HCT116 (cell line): ENCODE results near the gene SNX9. TPM values are rescaled to one million over a fixed set of nuclear protein-coding genes. Genes with fewer than 3 reads are reported as not detected.

Source experiments
- ATAC-seq: fragments of 200-7000 bp; cut with Tn5 transposase; 2 replicates; pipeline ENCODE4 v1.9.1; 2020; ENCODE audit warnings: mild to moderate bottlenecking, moderate library complexity
- BruUV-seq: library from RNA; stranded (reverse); fragments of 400-500 nt; replicated peaks from 2 replicates; lab custom pipeline; 2021; lab: Mats Ljungman, UMichigan
- CTCF ChIA-PET: fragments of 300-600 bp; sonication (Branson Sonifier 250); formaldehyde crosslinking; loops from one replicate; lab custom pipeline; 2021; ENCODE audit warnings: antibody characterized with exemption; lab: Charles Lee
- POLR2A ChIA-PET: fragments of 300-600, 350-600 bp; sonication (Branson Sonifier 250); formaldehyde crosslinking; loops from one replicate; lab custom pipeline; 2021; ENCODE audit warnings: antibody characterized with exemption; lab: Charles Lee
- RAD21 ChIA-PET, 2 experiments: fragments of 300-600 bp; sonication (Branson Sonifier 250); formaldehyde crosslinking; loops; one replicate each; lab custom pipeline; 2023; ENCODE audit warnings: low total read pairs in 2 of 2; ENCODE audit not compliant: uncharacterized antibody in 2 of 2, unreplicated experiment in 2 of 2, low non-redundant PET in 1 of 2; lab: Charles Lee
- DNase-seq: peaks from one replicate; pipeline ENCODE4 v3.0.0-alpha.2; 2010; ENCODE audit warnings: low read depth, low spot score
- H2AFZ ChIP-seq: fragments of 200-600 bp; shearing (Covaris generic), sonication (generic); 2 replicates; pipeline ENCODE4 v1.6.1; 2017; ENCODE audit warnings: low read depth, mixed run types, mixed read lengths, antibody characterized with exemption, low read length; ENCODE audit not compliant: poor library complexity, severe bottlenecking
- H3K27ac ChIP-seq: 2 replicates; pipeline ENCODE4 v1.5.1; 2012; ENCODE audit warnings: low read depth, low read length
- H3K27me3 ChIP-seq: fragments of 200-600 bp; sonication (generic); 2 replicates; pipeline ENCODE4 v1.6.1; 2016; ENCODE audit warnings: mixed run types, low read length, mixed read lengths; ENCODE audit not compliant: insufficient read depth
- H3K36me3 ChIP-seq, 2 experiments: fragments of 200-500 bp in 1 of 2; fragments of 200-600 bp in 1 of 2; sonication (Bioruptor generic) in 1 of 2; sonication (generic) in 1 of 2; 2 replicates each; pipeline versions ENCODE4 v1.5.1 to v1.6.1; 2014 to 2016; ENCODE audit warnings: low read length in 2 of 2, inconsistent platforms in 1 of 2, mixed read lengths in 1 of 2, mixed run types in 1 of 2; ENCODE audit not compliant: insufficient read depth in 2 of 2, control insufficient read depth in 1 of 2
- H3K4me1 ChIP-seq, 2 experiments: fragments of 200-600 bp in 1 of 2; sonication (generic) in 1 of 2; 2 replicates each; pipeline versions ENCODE4 v1.5.1 to v1.6.1; 2012 to 2017; ENCODE audit warnings: low read length in 2 of 2, inconsistent platforms in 1 of 2, mild to moderate bottlenecking in 1 of 2, mixed read lengths in 1 of 2, mixed run types in 1 of 2, moderate library complexity in 1 of 2; ENCODE audit not compliant: insufficient read depth in 2 of 2, control insufficient read depth in 1 of 2
- H3K4me2 ChIP-seq: fragments of 200-600 bp; sonication (generic); 2 replicates; pipeline ENCODE4 v1.6.1; 2017; ENCODE audit warnings: mixed run types, low read length, mixed read lengths
- H3K4me3 ChIP-seq, 2 experiments: fragments of 200-600 bp in 1 of 2; sonication (generic) in 1 of 2; replicated peaks in 1 of 2; 2 replicates each; pipeline ENCODE4 v1.5.1; 2011 to 2016; ENCODE audit warnings: low read length in 2 of 2, control low read depth in 1 of 2, low read depth in 1 of 2, mild to moderate bottlenecking in 1 of 2, mixed read lengths in 1 of 2, mixed run types in 1 of 2
- H3K79me2 ChIP-seq: fragments of 200-600 bp; sonication (generic); 2 replicates; pipeline ENCODE4 v1.6.1; 2017; ENCODE audit warnings: mild to moderate bottlenecking, mixed run types, low read length, moderate library complexity, mixed read lengths; ENCODE audit not compliant: insufficient read depth
- H3K9ac ChIP-seq: fragments of 200-600 bp; sonication (generic); 2 replicates; pipeline ENCODE4 v1.6.1; 2016; ENCODE audit warnings: low read length, mixed read lengths
- H3K9me2 ChIP-seq: fragments of 200-600 bp; sonication (generic), shearing (Covaris generic); 2 replicates; pipeline ENCODE4 v1.6.1; 2017; ENCODE audit warnings: mixed run types, mild to moderate bottlenecking, moderate library complexity; ENCODE audit not compliant: insufficient read depth
- H3K9me3 ChIP-seq, 2 experiments: fragments of 200-500 bp in 1 of 2; fragments of 200-600 bp in 1 of 2; sonication (Bioruptor generic) in 1 of 2; sonication (generic) in 1 of 2; 2 replicates each; pipeline ENCODE4 v1.6.1; 2014 to 2017; ENCODE audit warnings: low read length in 2 of 2, mixed read lengths in 2 of 2, inconsistent platforms in 1 of 2, low read depth in 1 of 2, mild to moderate bottlenecking in 1 of 2, mixed run types in 1 of 2, moderate library complexity in 1 of 2; ENCODE audit not compliant: control insufficient read depth in 1 of 2, insufficient read depth in 1 of 2
- H4K20me1 ChIP-seq: fragments of 200-600 bp; sonication (generic), shearing (Covaris generic); 2 replicates; pipeline ENCODE4 v1.6.1; 2017; ENCODE audit warnings: mixed run types, mild to moderate bottlenecking, moderate library complexity; ENCODE audit not compliant: insufficient read depth
- CEBPB ChIP-seq: IDR thresholded peaks from 2 replicates; pipeline ENCODE4 v1.6.1; 2012; ENCODE audit warnings: low read depth
- ELF1 ChIP-seq: IDR thresholded peaks from 2 replicates; pipeline ENCODE4 v1.6.1; 2012; ENCODE audit warnings: low read depth, borderline replicate concordance
- EZH2 ChIP-seq: fragments of 200-600 bp; sonication (generic); IDR thresholded peaks from 2 replicates; pipeline ENCODE4 v1.6.1; 2017; ENCODE audit warnings: antibody characterized with exemption, mixed run types
- EZH2phosphoT487 ChIP-seq: fragments of 200-600 bp; IDR thresholded peaks from 2 replicates; pipeline ENCODE4 v1.6.1; 2018; ENCODE audit warnings: antibody characterized with exemption, borderline replicate concordance
- FOSL1 ChIP-seq: IDR thresholded peaks from 2 replicates; pipeline ENCODE4 v1.6.1; 2012; ENCODE audit warnings: low read depth
- JUND ChIP-seq: IDR thresholded peaks from 2 replicates; pipeline ENCODE4 v1.6.1; 2012
- MAX ChIP-seq: IDR thresholded peaks from 2 replicates; pipeline ENCODE4 v1.6.1; 2012
- POLR2A ChIP-seq: IDR thresholded peaks from 2 replicates; pipeline ENCODE4 v1.7.0; 2011; ENCODE audit warnings: borderline replicate concordance; ENCODE audit not compliant: insufficient read depth, insufficient read length; ENCODE audit errors: extremely low read depth
- RAD21 ChIP-seq: IDR thresholded peaks from 2 replicates; pipeline ENCODE4 v1.6.1; 2012; ENCODE audit warnings: low read depth, mild to moderate bottlenecking
- REST ChIP-seq: IDR thresholded peaks from 2 replicates; pipeline ENCODE4 v1.6.1; 2012; ENCODE audit warnings: low read depth
- SIN3A ChIP-seq: IDR thresholded peaks from 2 replicates; pipeline ENCODE4 v1.6.1; 2012; ENCODE audit warnings: low read depth
- SRF ChIP-seq: IDR thresholded peaks from 2 replicates; pipeline ENCODE4 v1.6.1; 2012; ENCODE audit warnings: low read depth
- TCF7L2 ChIP-seq: IDR thresholded peaks from 2 replicates; pipeline ENCODE4 v1.7.0; 2011; ENCODE audit warnings: borderline replicate concordance, inconsistent platforms; ENCODE audit not compliant: insufficient read depth, insufficient read length; ENCODE audit errors: extremely low read depth
- YY1 ChIP-seq: IDR thresholded peaks from 2 replicates; pipeline ENCODE4 v1.6.1; 2011; ENCODE audit warnings: low read length, low read depth, moderate library complexity, mild to moderate bottlenecking; ENCODE audit not compliant: insufficient replicate concordance; ENCODE audit errors: extremely low read depth
- ZFX ChIP-seq: fragments of 450-650 bp; IDR thresholded peaks from 2 replicates; pipeline ENCODE4 v1.6.1; 2017
- intact Hi-C: fragments of 100-400 bp; cut with micrococcal nuclease; formaldehyde crosslinking; loops from 2 replicates; pipeline ENCODE4 v1.10.0; 2022
- total RNA-seq: library from RNA; stranded (reverse); gene quantifications from one replicate; pipeline ENCODE4 v1.2.1, GENCODE V29; 2021; ENCODE audit not compliant: unreplicated experiment
- TF ChIP-seq, protein P1 (sequence below), 3 experiments: fragments of 200-600 bp in 1 of 3; sonication (generic) in 1 of 3; IDR thresholded peaks in 2 of 3; conservative IDR thresholded peaks in 1 of 3; 2 replicates each; pipeline ENCODE4 v1.5.1; 2012 to 2017; ENCODE audit warnings: low read depth in 2 of 3, low read length in 2 of 3, antibody characterized with exemption in 1 of 3, borderline replicate concordance in 1 of 3, control low read depth in 1 of 3, mild to moderate bottlenecking in 1 of 3, mixed read lengths in 1 of 3, mixed run types in 1 of 3, moderate library complexity in 1 of 3; ENCODE audit not compliant: insufficient read depth in 1 of 3

SNX9 gene
- total RNA-seq, 1 experiment from 2014 or later, result 42.5 TPM

DNA sequence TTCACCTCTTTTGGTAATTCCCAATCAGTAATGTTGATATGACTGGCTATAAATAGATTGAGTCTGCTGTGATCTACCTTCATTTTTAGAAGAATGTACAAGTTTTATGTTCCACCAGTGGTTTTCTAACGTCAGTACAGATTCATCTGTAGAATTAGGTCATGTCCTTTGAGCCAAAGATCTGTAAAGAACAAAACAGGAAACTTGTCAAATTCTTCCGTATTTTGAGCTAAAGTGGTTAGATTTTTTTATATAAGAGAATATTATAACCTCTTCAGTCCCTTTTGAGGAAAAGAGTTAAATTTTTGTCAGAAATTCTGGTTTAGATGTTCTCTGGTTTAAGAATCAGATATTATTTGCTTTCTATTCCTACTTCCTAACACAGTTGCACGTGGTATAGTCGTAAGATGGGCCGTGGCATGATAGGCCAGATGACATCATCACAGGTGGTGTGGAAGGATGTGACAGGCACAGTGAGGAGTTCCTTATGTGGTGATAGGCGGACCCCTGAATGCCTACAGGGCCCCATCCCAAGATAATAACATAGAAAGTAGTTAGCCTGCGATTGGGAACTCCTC lies 62.3 kb downstream of the SNX9 start:
- no peak overlapping the region for H2AFZ ChIP-seq
- peaks cover 0 to 9% of the 10 kb centered on the region in 2 experiments; a peak in 2 of 4 replicates for H3K36me3 ChIP-seq
- DNase-seq, result no peak
- intact Hi-C loops, result no loop called here
- no peak overlapping the region for H3K9ac ChIP-seq
- H3K4me2 ChIP-seq, result no peak overlapping the region
- no TSS peak for BruUV-seq
- ChIA-PET RAD21 (no interaction called here), CTCF (no interaction called here), POLR2A (no interaction called here)
- TF ChIP-seq SIN3A (no peak), ELF1 (no peak), JUND (no peak), EZH2phosphoT487 (no peak), REST (no peak), POLR2A (no peak), CEBPB (no peak), TCF7L2 (no peak), ZFX (no peak), YY1 (no peak), SRF (no peak), RAD21 (no peak), EZH2 (no peak), MAX (no peak), FOSL1 (no peak)
- TF ChIP-seq, protein P1, sequence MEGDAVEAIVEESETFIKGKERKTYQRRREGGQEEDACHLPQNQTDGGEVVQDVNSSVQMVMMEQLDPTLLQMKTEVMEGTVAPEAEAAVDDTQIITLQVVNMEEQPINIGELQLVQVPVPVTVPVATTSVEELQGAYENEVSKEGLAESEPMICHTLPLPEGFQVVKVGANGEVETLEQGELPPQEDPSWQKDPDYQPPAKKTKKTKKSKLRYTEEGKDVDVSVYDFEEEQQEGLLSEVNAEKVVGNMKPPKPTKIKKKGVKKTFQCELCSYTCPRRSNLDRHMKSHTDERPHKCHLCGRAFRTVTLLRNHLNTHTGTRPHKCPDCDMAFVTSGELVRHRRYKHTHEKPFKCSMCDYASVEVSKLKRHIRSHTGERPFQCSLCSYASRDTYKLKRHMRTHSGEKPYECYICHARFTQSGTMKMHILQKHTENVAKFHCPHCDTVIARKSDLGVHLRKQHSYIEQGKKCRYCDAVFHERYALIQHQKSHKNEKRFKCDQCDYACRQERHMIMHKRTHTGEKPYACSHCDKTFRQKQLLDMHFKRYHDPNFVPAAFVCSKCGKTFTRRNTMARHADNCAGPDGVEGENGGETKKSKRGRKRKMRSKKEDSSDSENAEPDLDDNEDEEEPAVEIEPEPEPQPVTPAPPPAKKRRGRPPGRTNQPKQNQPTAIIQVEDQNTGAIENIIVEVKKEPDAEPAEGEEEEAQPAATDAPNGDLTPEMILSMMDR (IDR thresholded peaks at IDR 0.05 in 2 of 3, conservative IDR thresholded peaks at IDR 0.05 in 1 of 3; ENCODE audit: borderline replicate concordance in 1 of 3, insufficient read depth in 1 of 3, low read depth in 2 of 3, low read length in 2 of 3), result no peak
- H3K4me1 ChIP-seq, result no peaks in the 10 kb centered on the region
- H3K4me3 ChIP-seq, result no peak overlapping the region
- no peaks in the 10 kb centered on the region for H3K27me3 ChIP-seq
- H3K9me3 ChIP-seq, result no peaks in the 10 kb centered on the region
- peaks cover 4% of the 10 kb centered on the region for H3K79me2 ChIP-seq
- H3K9me2 ChIP-seq, result no peaks in the 10 kb centered on the region
- H4K20me1 ChIP-seq, result no peaks in the 10 kb centered on the region
- no peak overlapping the region for H3K27ac ChIP-seq
- ATAC-seq, result no peak
